ENCODE results near the gene SLC30A3. TPM values are rescaled to one million over a fixed set of nuclear protein-coding genes. Genes with fewer than 3 reads are reported as not detected.

Gene SLC30A3
- polyA plus RNA-seq, 1 donor from 2014 or later, result not detected

DNA sequence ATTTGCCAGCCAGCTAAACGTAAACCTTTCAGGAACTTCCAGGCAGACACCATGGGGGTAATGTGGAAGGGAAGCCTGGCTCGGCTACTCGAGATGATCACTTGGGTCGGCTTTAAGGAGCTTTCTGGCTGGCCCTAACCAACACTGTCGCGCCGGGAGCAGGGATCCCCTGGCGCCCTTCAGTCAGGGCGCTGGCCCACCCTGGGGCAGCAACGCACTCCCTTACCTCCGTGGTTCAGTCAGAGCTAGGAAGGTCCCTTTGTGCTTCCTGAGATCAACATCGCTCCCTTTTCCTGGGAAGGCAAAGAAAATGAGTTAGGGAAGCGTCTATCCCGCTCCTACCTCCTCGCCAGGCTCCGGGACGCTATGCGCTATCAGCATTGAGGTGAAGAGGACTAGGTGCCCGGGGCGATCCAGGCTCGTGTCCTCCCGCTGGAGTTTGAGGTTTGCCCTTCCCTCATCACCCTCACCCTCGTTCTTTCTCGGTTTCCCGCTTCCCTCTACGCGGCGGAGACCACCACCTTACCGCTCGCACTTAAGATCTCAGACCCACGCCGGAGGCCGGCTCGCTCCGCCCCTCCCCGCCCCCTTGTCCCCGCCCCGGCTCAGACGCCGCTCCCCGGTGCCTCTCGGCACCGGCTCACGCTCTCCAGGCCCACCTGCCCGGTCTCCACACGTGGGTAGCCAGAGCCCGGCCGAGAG, 51.5 kb downstream of the SLC30A3 start:
- H3K27ac ChIP-seq (ENCODE audit: low read length), result peak overlapping the region; percentile 95
- H3K9me3 ChIP-seq (ENCODE audit: low read length), result no peaks in the 10 kb centered on the region
- no peaks in the 10 kb centered on the region for H4K20me1 ChIP-seq (ENCODE audit: insufficient read depth)
- peak overlapping the region; percentile 96 for H3K4me3 ChIP-seq (ENCODE audit: low read length)
- peak overlapping the region; percentile 34 for H2AFZ ChIP-seq (ENCODE audit: low read depth, low read length)
- no peaks in the 10 kb centered on the region for H3K9me2 ChIP-seq (ENCODE audit: insufficient read depth, low read length)
- no peaks in the 10 kb centered on the region for H3K36me3 ChIP-seq (ENCODE audit: insufficient read depth, low read length)
- peak overlapping the region; percentile 97 for H3K9ac ChIP-seq (ENCODE audit: low read length)
- H3K27me3 ChIP-seq (ENCODE audit: insufficient read depth, low read depth, low read length), result no peaks in the 10 kb centered on the region
- H3F3A ChIP-seq (ENCODE audit: insufficient read depth, low read length, poor library complexity, severe bottlenecking), result peaks cover 10% of the 10 kb centered on the region
- TF ChIP-seq RAD21 (conservative IDR thresholded peaks at IDR 0.05) (peak; percentile 18), TAF1 (IDR thresholded peaks at IDR 0.05; ENCODE audit: low read depth) (no peak), SMC3 (conservative IDR thresholded peaks at IDR 0.05; ENCODE audit: poor library complexity) (peak; percentile 22), MXI1 (conservative IDR thresholded peaks at IDR 0.05; ENCODE audit: poor library complexity, severe bottlenecking) (peak; percentile 55), EZH2 (IDR thresholded peaks at IDR 0.05; ENCODE audit: borderline replicate concordance, insufficient read depth, low read length, poor library complexity, severe bottlenecking) (no peak)
- TF ChIP-seq, protein P1, sequence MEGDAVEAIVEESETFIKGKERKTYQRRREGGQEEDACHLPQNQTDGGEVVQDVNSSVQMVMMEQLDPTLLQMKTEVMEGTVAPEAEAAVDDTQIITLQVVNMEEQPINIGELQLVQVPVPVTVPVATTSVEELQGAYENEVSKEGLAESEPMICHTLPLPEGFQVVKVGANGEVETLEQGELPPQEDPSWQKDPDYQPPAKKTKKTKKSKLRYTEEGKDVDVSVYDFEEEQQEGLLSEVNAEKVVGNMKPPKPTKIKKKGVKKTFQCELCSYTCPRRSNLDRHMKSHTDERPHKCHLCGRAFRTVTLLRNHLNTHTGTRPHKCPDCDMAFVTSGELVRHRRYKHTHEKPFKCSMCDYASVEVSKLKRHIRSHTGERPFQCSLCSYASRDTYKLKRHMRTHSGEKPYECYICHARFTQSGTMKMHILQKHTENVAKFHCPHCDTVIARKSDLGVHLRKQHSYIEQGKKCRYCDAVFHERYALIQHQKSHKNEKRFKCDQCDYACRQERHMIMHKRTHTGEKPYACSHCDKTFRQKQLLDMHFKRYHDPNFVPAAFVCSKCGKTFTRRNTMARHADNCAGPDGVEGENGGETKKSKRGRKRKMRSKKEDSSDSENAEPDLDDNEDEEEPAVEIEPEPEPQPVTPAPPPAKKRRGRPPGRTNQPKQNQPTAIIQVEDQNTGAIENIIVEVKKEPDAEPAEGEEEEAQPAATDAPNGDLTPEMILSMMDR (IDR thresholded peaks at IDR 0.05; ENCODE audit: poor library complexity, severe bottlenecking), result no peak
- TF ChIP-seq, protein P2, sequence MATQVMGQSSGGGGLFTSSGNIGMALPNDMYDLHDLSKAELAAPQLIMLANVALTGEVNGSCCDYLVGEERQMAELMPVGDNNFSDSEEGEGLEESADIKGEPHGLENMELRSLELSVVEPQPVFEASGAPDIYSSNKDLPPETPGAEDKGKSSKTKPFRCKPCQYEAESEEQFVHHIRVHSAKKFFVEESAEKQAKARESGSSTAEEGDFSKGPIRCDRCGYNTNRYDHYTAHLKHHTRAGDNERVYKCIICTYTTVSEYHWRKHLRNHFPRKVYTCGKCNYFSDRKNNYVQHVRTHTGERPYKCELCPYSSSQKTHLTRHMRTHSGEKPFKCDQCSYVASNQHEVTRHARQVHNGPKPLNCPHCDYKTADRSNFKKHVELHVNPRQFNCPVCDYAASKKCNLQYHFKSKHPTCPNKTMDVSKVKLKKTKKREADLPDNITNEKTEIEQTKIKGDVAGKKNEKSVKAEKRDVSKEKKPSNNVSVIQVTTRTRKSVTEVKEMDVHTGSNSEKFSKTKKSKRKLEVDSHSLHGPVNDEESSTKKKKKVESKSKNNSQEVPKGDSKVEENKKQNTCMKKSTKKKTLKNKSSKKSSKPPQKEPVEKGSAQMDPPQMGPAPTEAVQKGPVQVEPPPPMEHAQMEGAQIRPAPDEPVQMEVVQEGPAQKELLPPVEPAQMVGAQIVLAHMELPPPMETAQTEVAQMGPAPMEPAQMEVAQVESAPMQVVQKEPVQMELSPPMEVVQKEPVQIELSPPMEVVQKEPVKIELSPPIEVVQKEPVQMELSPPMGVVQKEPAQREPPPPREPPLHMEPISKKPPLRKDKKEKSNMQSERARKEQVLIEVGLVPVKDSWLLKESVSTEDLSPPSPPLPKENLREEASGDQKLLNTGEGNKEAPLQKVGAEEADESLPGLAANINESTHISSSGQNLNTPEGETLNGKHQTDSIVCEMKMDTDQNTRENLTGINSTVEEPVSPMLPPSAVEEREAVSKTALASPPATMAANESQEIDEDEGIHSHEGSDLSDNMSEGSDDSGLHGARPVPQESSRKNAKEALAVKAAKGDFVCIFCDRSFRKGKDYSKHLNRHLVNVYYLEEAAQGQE (IDR thresholded peaks at IDR 0.05; ENCODE audit: borderline replicate concordance), result no peak
- H3K79me2 ChIP-seq (replicated peaks; ENCODE audit: insufficient read depth, low read length), result peaks cover 5% of the 10 kb centered on the region
- H3K4me2 ChIP-seq (ENCODE audit: low read length), result peak overlapping the region; percentile 86

DNA sequence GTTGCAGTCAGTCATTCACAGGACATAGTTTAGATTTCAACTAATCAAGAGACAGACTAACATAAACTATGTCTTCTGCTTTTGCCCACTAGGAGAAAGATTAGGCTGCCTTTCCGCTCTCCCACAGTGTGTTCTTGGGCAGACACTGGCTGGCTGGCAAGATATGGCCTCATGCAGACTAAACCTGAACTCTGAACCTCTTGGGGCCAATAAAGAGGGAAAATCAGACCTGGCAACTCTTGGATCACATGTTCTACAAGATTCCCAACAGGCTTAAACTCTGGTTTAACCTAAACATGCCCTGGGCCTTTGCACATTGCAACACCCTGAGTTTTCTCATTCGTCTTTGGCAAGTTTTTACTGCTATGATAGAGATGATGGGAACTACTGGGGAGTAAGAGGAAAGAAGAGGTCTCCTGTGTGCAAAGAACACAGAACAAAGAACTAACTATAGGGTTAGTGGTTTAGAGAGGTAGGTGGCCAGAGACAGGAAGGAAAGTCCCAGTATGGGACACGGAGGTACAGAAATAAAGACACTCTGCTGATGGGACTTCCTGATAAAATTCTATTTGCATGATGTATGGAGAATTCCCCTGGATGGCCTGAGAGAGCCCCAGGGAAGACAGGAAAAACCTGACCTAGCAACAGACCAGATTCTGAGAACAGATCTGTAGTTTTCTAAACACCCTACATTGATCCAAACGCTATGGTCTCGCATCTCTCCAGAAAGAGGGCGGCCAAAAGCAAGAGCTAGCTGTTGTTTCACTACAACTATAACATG, 53.0 kb downstream of the SLC30A3 start:
- H3F3A ChIP-seq (ENCODE audit: insufficient read depth, low read length, poor library complexity, severe bottlenecking), result peaks cover 10% of the 10 kb centered on the region
- H3K36me3 ChIP-seq (ENCODE audit: insufficient read depth, low read length), result peaks cover 3% of the 10 kb centered on the region
- no peaks in the 10 kb centered on the region for H3K9me2 ChIP-seq (ENCODE audit: insufficient read depth, low read length)
- H3K27me3 ChIP-seq (ENCODE audit: insufficient read depth, low read depth, low read length), result no peaks in the 10 kb centered on the region
- H3K4me3 ChIP-seq (ENCODE audit: low read length), result no peak overlapping the region
- H3K79me2 ChIP-seq (replicated peaks; ENCODE audit: insufficient read depth, low read length), result peaks cover 5% of the 10 kb centered on the region
- no peaks in the 10 kb centered on the region for H3K9me3 ChIP-seq (ENCODE audit: low read length)
- H3K4me2 ChIP-seq (ENCODE audit: low read length), result no peak overlapping the region
- TF ChIP-seq MXI1 (conservative IDR thresholded peaks at IDR 0.05; ENCODE audit: poor library complexity, severe bottlenecking) (no peak), RAD21 (conservative IDR thresholded peaks at IDR 0.05) (no peak), EP300 (conservative IDR thresholded peaks at IDR 0.05; ENCODE audit: poor library complexity, severe bottlenecking) (no peak), POLR2AphosphoS5 (IDR thresholded peaks at IDR 0.05) (no peak), EZH2 (IDR thresholded peaks at IDR 0.05; ENCODE audit: borderline replicate concordance, insufficient read depth, low read length, poor library complexity, severe bottlenecking) (no peak), SMC3 (conservative IDR thresholded peaks at IDR 0.05; ENCODE audit: poor library complexity) (no peak), TAF1 (IDR thresholded peaks at IDR 0.05; ENCODE audit: low read depth) (no peak)
- TF ChIP-seq, protein P2 (IDR thresholded peaks at IDR 0.05; ENCODE audit: borderline replicate concordance), result no peak
- TF ChIP-seq, protein P1 (IDR thresholded peaks at IDR 0.05; ENCODE audit: poor library complexity, severe bottlenecking), result no peak
- no peak overlapping the region for H3K27ac ChIP-seq (ENCODE audit: low read length)
- no peak overlapping the region for H3K9ac ChIP-seq (ENCODE audit: low read length)
- H2AFZ ChIP-seq (ENCODE audit: low read depth, low read length), result no peak overlapping the region
- no peaks in the 10 kb centered on the region for H4K20me1 ChIP-seq (ENCODE audit: insufficient read depth)

Data from neural cell (in vitro differentiated cells).